LNCaP clone FGC (cell line): ENCODE data around the gene FBXO41.

ENCODE experiments used
- DNase-seq: peaks from one replicate; pipeline ENCODE4 v3.0.0-alpha.2; 2011; ENCODE audit warnings: low read depth
- H3K4me3 ChIP-seq: 2 replicates; pipeline ENCODE4 v1.5.1; 2011; ENCODE audit warnings: mild to moderate bottlenecking, low read depth, low read length, control low read depth
- CTCF ChIP-seq: IDR thresholded peaks from 2 replicates; pipeline ENCODE4 v1.5.1; 2012; ENCODE audit warnings: mild to moderate bottlenecking; ENCODE audit not compliant: control insufficient read depth, insufficient read depth; ENCODE audit errors: extremely low read depth

The FBXO41 gene

DNA sequence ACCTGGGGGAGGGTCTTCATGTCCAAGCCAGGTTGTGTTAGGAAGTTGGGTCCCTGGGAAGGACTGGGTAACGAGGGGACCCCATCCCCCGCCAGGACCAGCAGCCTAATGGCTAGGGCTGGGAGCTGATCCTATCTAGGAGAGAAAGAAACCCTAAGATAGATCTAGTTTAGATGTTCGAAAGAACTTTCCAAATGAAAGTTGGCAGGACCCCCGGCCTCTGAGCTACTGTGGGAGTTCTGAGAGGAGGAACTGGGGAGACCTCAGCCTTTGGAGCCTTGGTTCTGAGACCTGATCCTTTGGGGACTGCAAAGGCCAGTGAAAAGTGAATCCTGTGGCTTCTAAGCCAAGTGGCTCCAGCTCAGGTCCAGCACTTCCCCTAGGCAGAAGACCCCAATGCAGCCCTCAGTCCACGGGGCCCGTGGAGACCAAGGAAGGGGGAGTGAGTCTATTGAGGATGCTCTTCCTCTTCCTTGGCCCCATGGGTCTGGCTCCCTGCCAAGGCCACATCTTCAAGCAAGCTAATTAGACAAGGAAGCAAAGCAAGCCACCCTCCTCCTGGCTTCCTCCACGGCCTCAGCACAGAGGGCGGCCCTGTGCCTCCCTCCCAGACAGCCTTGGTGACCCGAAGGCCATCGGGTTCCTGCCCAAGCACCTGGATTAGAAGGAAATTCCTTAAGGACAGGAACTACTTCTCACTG, 26.7 kb downstream of the FBXO41 start:
- no peak for DNase-seq
- no peak for TF ChIP-seq CTCF
- H3K4me3 ChIP-seq, result no peak overlapping the region

DNA sequence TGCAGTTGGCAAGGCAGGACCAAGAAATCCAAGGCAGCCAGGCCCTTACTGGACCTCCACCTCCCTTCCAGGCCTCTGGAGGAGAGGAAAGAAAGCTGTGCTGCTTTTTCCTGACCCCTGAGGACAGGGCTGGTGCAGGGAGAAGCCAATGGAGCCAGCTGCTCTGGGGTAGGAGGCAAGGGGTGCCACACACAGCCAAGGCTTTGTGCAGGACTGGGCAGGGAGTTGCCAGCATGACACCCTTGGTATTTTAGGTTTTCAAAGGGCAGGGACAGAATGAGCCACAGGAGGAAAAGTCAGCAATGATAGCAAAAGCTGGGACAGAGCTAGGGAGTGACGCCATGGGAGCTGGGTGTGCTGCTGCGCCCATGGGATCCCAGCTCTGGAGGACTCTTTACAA, 27.3 kb downstream of the FBXO41 start:
- H3K4me3 ChIP-seq, result no peak overlapping the region
- no peak for TF ChIP-seq CTCF
- DNase-seq, result no peak

- no peak for DNase-seq
- no peak overlapping the region for H3K4me3 ChIP-seq
- no peak for TF ChIP-seq CTCF
Measured at GRCh38 chr2:73256618-73256922, 27.7 kb downstream of the FBXO41 start.

DNA sequence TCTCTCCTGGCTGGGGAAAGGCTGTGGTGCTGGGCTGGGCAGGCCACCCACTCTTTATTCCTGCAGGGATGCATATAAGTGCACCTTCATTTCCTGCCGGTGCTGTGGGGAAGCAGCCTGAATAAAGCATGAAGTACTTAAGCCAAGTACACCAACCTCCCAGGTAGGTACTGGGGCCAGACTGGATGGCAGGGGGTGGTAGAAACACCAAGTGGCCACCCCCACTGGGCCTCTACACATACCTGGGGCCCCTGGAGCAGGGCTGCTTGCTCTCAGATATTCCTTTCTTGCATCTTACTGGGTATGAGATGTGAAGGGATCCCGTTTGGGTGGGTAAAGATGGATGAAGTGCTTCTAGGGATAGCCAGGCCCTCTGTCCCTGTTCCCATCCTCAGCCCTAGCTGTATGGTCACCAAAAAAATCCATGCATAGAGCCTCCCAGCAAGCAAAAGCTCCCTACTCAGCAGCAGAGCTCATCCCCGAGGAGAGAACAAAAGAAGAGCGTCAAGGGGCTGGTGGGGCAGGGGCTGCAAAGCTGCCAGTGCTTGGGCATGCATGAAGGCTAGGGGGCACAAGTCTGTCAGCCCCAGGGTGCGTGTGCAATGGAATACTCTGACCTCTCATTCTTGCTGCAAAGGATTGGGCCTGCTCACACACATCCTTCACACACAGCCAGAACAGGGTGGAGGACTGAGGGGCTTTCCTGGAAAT, 28.2 kb downstream of the FBXO41 start:
- H3K4me3 ChIP-seq, result no peak overlapping the region
- no peak for TF ChIP-seq CTCF
- DNase-seq, result no peak

GRCh38 chr2:73255007-73255644, 29.2 kb downstream of the FBXO41 start:
- DNase-seq, result no peak
- H3K4me3 ChIP-seq, result no peak overlapping the region
- TF ChIP-seq CTCF, result no peak

GRCh38 chr2:73254343-73255006, 29.8 kb downstream of the FBXO41 start:
- H3K4me3 ChIP-seq, result no peak overlapping the region
- TF ChIP-seq CTCF, result no peak
- no peak for DNase-seq
